Vagina (tissue), 2 donors: Measurements from ENCODE around the gene RPL10. TPM values are rescaled to one million over a fixed set of nuclear protein-coding genes. Genes with fewer than 3 reads are reported as not detected.
A peak's percentile ranks its signal among the peaks of the same experiment; 100 is the strongest.

Experiments used
- DNase-seq, 2 donors: peaks; one replicate each; pipeline ENCODE4 v3.0.0-alpha.2; 2017; ENCODE audit errors: extremely low spot score in 2 of 2
- H3K27ac ChIP-seq: fragments of 200-600 bp; sonication (generic); one replicate; pipeline ENCODE4 v1.5.1; 2019
- H3K27me3 ChIP-seq: fragments of 200-600 bp; sonication (generic); one replicate; pipeline ENCODE4 v1.5.1; 2019
- H3K36me3 ChIP-seq, 2 donors: fragments of 200-600 bp; sonication (generic); one replicate each; pipeline ENCODE4 v1.5.1; 2017 to 2019
- H3K4me1 ChIP-seq: fragments of 200-600 bp; sonication (generic); one replicate; pipeline ENCODE4 v1.5.1; 2019
- H3K4me3 ChIP-seq, 2 donors: fragments of 200-600 bp; sonication (generic); 1 replicate in 1 of 2; 2 replicates in 1 of 2; pipeline ENCODE4 v1.5.1; 2016 to 2019
- H3K9me3 ChIP-seq: fragments of 200-600 bp; sonication (generic); one replicate; pipeline ENCODE4 v1.5.1; 2019
- CTCF ChIP-seq, 3 experiments: fragments of 450-650 bp in 2 of 3; fragments of 200-600 bp in 1 of 3; sonication (generic) in 1 of 3; IDR thresholded peaks; one replicate each; pipeline ENCODE4 v1.5.1; 2017 to 2019; ENCODE audit warnings: antibody characterized with exemption in 3 of 3, mild to moderate bottlenecking in 2 of 3, moderate library complexity in 2 of 3
- POLR2A ChIP-seq, 2 donors: fragments of 450-650 bp; IDR thresholded peaks; one replicate each; pipeline ENCODE4 v1.6.1; 2017; ENCODE audit warnings: antibody characterized with exemption in 2 of 2, mild to moderate bottlenecking in 2 of 2, moderate library complexity in 2 of 2
- POLR2AphosphoS5 ChIP-seq, 2 donors: sonication (generic); formaldehyde crosslinking; IDR thresholded peaks; one replicate each; pipeline ENCODE4 v1.9.0; 2017; ENCODE audit warnings: antibody characterized with exemption in 2 of 2, mild to moderate bottlenecking in 2 of 2, low read depth in 1 of 2; ENCODE audit not compliant: insufficient read depth in 1 of 2
- intact Hi-C: fragments of 100-400 bp; cut with DNase I; formaldehyde crosslinking; loops from one replicate; pipeline ENCODE4 v1.15.1; 2023
- total RNA-seq: library from RNA; depleted of rRNA; stranded (reverse); fragments of >200 nt; gene quantifications from one replicate; pipeline ENCODE4 v1.2.3, GENCODE V29; 2016

The RPL10 gene
- total RNA-seq, 1 donor from 2014 or later = 3,948 TPM

- peak overlapping the region; percentile 85 for H3K27ac ChIP-seq
- peak overlapping the region; percentile 54 to 59 for H3K4me3 ChIP-seq
- H3K27me3 ChIP-seq = no peaks in the 10 kb centered on the region
- DNase-seq = peak in 1 of 2 donors; percentile 91
- H3K4me1 ChIP-seq = peaks cover 10% of the 10 kb centered on the region
- intact Hi-C loops = loop anchor here (5.0 kb wide), 1 partner anchor 120 kb away; no protein-coding TSS in a partner anchor
- TF ChIP-seq POLR2A (IDR thresholded peaks at IDR 0.05) (no peak), CTCF (IDR thresholded peaks at IDR 0.05) (no peak), POLR2AphosphoS5 (IDR thresholded peaks at IDR 0.05; ENCODE audit: insufficient read depth in 1 of 2, low read depth in 1 of 2) (no peak)
- H3K9me3 ChIP-seq = no peaks in the 10 kb centered on the region
- no peaks in the 10 kb centered on the region for H3K36me3 ChIP-seq
These were observed 14.3 kb downstream of the RPL10 start for GRCh38 chrX:154412468-154412867.

DNA sequence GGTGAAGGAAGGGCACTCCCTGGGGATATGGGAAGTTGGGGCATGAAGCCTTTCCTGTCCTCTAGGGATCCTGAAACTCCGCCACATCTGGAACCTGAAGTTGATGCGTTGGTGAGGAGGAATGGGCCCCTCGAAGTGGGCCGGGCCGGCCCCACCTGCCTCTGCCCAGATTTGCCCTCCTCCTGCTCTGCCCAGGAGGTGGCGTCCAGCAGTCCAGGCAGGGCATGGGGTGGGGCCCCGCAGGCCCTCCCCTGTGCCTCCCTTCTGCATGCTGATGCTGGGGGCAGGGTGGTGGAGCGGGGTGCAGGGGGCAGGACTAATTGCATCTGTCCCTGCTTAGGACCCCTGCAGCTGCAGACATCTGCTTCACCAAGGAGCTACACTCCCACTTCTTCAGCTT, 15.0 kb downstream of the RPL10 start:
- H3K27ac ChIP-seq = no peak overlapping the region
- no peak for TF ChIP-seq POLR2AphosphoS5 (IDR thresholded peaks at IDR 0.05; ENCODE audit: insufficient read depth in 1 of 2, low read depth in 1 of 2)
- no peak for TF ChIP-seq POLR2A (IDR thresholded peaks at IDR 0.05)
- TF ChIP-seq CTCF (IDR thresholded peaks at IDR 0.05) = no peak
- H3K36me3 ChIP-seq = no peaks in the 10 kb centered on the region
- peaks cover 10% of the 10 kb centered on the region for H3K4me1 ChIP-seq
- intact Hi-C loops = loop anchor here (5.0 kb wide), 1 partner anchor 119 kb away; no protein-coding TSS in a partner anchor
- H3K27me3 ChIP-seq = no peaks in the 10 kb centered on the region
- H3K9me3 ChIP-seq = no peaks in the 10 kb centered on the region
- DNase-seq = no peak
- H3K4me3 ChIP-seq = no peak overlapping the region

GRCh38 chrX:154417157-154417556, 19.0 kb downstream of the RPL10 start:
- H3K36me3 ChIP-seq = no peaks in the 10 kb centered on the region
- TF ChIP-seq POLR2AphosphoS5 (IDR thresholded peaks at IDR 0.05; ENCODE audit: insufficient read depth in 1 of 2, low read depth in 1 of 2) (no peak), CTCF (IDR thresholded peaks at IDR 0.05) (no peak), POLR2A (IDR thresholded peaks at IDR 0.05) (no peak)
- no peaks in the 10 kb centered on the region for H3K9me3 ChIP-seq
- H3K27ac ChIP-seq = no peak overlapping the region
- DNase-seq = no peak
- H3K4me1 ChIP-seq = peaks cover 9% of the 10 kb centered on the region
- intact Hi-C loops = no loop called here
- H3K27me3 ChIP-seq = no peaks in the 10 kb centered on the region
- no peak overlapping the region for H3K4me3 ChIP-seq

DNA sequence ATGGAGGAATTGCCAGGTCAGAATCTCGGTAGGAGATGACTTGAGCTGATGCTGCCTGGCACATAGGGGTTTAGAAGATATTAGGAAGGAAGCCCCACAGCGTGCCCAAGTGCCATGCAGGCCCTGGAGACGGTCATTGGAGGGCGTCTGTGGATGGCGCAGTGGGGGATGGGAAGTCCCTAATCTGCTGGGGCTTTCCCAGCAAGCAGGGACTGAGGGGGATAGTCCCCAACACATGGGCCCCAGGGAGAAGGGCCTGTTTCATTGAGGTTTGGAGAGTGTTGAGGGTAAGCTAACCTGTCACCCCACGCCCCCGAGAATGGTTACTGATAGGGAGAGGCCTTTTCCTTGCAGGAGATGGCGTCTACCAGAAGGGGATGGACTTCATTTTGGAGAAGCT, 21.0 kb downstream of the RPL10 start:
- H3K27ac ChIP-seq = no peak overlapping the region
- intact Hi-C loops = no loop called here

More for the DNA sequence above, 21.0 kb downstream of the RPL10 start:
- no peak overlapping the region for H3K4me3 ChIP-seq
- no peaks in the 10 kb centered on the region for H3K9me3 ChIP-seq
- DNase-seq = no peak
- TF ChIP-seq POLR2A (IDR thresholded peaks at IDR 0.05) (no peak), CTCF (IDR thresholded peaks at IDR 0.05) (no peak), POLR2AphosphoS5 (IDR thresholded peaks at IDR 0.05; ENCODE audit: insufficient read depth in 1 of 2, low read depth in 1 of 2) (no peak)
- H3K4me1 ChIP-seq = no peaks in the 10 kb centered on the region
- H3K27me3 ChIP-seq = no peaks in the 10 kb centered on the region
- no peaks in the 10 kb centered on the region for H3K36me3 ChIP-seq
